Stomach (tissue), 4 donors: ENCODE results near the gene F2RL2.

Experiments used
- EP300 ChIP-seq: sonication (generic); formaldehyde crosslinking; IDR thresholded peaks from one replicate; pipeline ENCODE4 v1.6.1; 2017; ENCODE audit warnings: antibody characterized with exemption
- POLR2A ChIP-seq, 4 donors: fragments of 450-650 bp; IDR thresholded peaks; one replicate each; pipeline ENCODE4 v1.6.1; 2016; ENCODE audit warnings: antibody characterized with exemption in 4 of 4, control low read depth in 2 of 4, mild to moderate bottlenecking in 1 of 4, moderate library complexity in 1 of 4
- POLR2AphosphoS5 ChIP-seq, 3 donors: sonication (generic); formaldehyde crosslinking; IDR thresholded peaks; one replicate each; pipeline ENCODE4 v1.6.1; 2016; ENCODE audit warnings: antibody characterized with exemption in 3 of 3
- TF ChIP-seq, protein P1 (sequence below), 7 experiments: fragments of 450-650 bp in 4 of 7; fragments of 200-600 bp in 3 of 7; sonication (generic) in 3 of 7; IDR thresholded peaks; one replicate each; pipeline ENCODE4 v1.5.1; 2016 to 2019; ENCODE audit warnings: antibody characterized with exemption in 7 of 7, control low read depth in 2 of 7, mild to moderate bottlenecking in 1 of 7

DNA sequence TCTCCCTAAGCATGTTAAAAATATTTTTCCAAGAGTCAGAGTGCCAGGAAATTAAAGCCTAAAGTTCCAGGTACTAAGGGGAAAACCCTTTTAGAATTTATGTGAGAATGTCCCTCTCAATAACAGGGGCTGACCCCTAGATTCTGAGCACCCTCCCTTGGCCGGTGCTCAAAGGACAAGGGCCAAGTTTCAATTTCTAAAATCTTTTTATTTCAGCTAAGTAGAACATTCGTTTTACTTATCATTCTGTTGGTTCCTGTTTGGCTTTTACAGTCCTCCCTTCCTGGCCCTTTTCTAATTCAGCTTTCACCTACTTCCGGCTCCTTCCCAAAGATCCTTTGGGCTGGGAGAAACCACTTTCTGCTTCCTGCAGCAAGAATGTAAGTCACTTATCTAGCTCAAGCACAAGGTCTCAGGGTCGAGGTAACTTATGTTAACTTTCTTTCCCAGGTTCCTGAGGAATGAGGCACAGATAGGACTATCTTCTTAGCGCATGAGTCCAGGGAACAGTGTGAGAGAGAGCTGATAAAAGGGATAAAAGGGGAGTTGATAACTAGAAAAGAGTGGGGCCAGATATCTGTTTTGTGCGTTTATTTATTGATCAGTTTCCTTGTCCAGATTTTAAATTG, 34.6 kb upstream of the F2RL2 start:
- TF ChIP-seq, protein P1, sequence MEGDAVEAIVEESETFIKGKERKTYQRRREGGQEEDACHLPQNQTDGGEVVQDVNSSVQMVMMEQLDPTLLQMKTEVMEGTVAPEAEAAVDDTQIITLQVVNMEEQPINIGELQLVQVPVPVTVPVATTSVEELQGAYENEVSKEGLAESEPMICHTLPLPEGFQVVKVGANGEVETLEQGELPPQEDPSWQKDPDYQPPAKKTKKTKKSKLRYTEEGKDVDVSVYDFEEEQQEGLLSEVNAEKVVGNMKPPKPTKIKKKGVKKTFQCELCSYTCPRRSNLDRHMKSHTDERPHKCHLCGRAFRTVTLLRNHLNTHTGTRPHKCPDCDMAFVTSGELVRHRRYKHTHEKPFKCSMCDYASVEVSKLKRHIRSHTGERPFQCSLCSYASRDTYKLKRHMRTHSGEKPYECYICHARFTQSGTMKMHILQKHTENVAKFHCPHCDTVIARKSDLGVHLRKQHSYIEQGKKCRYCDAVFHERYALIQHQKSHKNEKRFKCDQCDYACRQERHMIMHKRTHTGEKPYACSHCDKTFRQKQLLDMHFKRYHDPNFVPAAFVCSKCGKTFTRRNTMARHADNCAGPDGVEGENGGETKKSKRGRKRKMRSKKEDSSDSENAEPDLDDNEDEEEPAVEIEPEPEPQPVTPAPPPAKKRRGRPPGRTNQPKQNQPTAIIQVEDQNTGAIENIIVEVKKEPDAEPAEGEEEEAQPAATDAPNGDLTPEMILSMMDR (IDR thresholded peaks at IDR 0.05) = no peak
- TF ChIP-seq POLR2A (IDR thresholded peaks at IDR 0.05) = no peak
- TF ChIP-seq POLR2AphosphoS5 (IDR thresholded peaks at IDR 0.05) = no peak
- TF ChIP-seq EP300 = no peak
